ENCODE data around the gene CCBE1. TPM values are rescaled to one million over a fixed set of nuclear protein-coding genes. Genes with fewer than 3 reads are reported as not detected.

CCBE1 gene
- polyA plus RNA-seq, 1 of the 3 experiments (the other 2 are of a cell fraction), result 5.0 TPM

GRCh38 chr18:59712311-59712710 lies 15.1 kb upstream of the CCBE1 start:
- Histone ChIP-seq H3K9me3 (no peaks in the 10 kb centered on the region), H3K9me2 (no peaks in the 10 kb centered on the region), H3K79me2 (ENCODE audit: insufficient read depth) (no peaks in the 10 kb centered on the region), H3K27ac (ENCODE audit: low read depth in 2 of 2, low read length in 1 of 2) (no peak overlapping the region), H3F3A (replicated peaks; ENCODE audit: insufficient read depth) (peaks cover 21% of the 10 kb centered on the region), H2AFZ (ENCODE audit: low read depth) (no peak overlapping the region), H3K36me3 (replicated peaks in 1 of 2; ENCODE audit: control insufficient read depth in 1 of 2, insufficient read depth in 2 of 2, low read length in 1 of 2) (no peaks in the 10 kb centered on the region), H3K4me2 (no peak overlapping the region), H4K20me1 (ENCODE audit: insufficient read depth) (no peaks in the 10 kb centered on the region), H3K4me3 (ENCODE audit: low read depth in 2 of 2, low read length in 1 of 2) (no peak overlapping the region), H3K9ac (no peak overlapping the region), H3K4me1 (ENCODE audit: control insufficient read depth in 1 of 2, insufficient read depth in 2 of 2, low read depth in 1 of 2, low read length in 1 of 2) (peaks cover 5 to 21% of the 10 kb centered on the region in 2 experiments; a peak in 3 of 4 replicates), H3K27me3 (ENCODE audit: insufficient read depth) (no peaks in the 10 kb centered on the region)
- DNase-seq, result no peak
- CTCF ChIA-PET, result interaction anchor here (1.1 to 1.5 kb wide), 4 partner anchors 9 to 310 kb away, joined by 3 to 5 read pairs (median 4); no protein-coding TSS in a partner anchor
- POLR2A ChIA-PET, result no interaction called here
- TF ChIP-seq EP300 (IDR thresholded peaks at IDR 0.05; ENCODE audit: borderline replicate concordance in 1 of 2, low read depth in 1 of 2, low read length in 1 of 2), result no peak
- no peak for TF ChIP-seq FOXM1 (IDR thresholded peaks at IDR 0.05; ENCODE audit: low read depth)
- no peak for TF ChIP-seq RFX5 (IDR thresholded peaks at IDR 0.05; ENCODE audit: low read length)
- TF ChIP-seq ELF1 (IDR thresholded peaks at IDR 0.05), result no peak
- no peak for TF ChIP-seq NRF1 (IDR thresholded peaks at IDR 0.05; ENCODE audit: low read depth, low read length)
- WGBS (ENCODE audit: low lambda C conversion rate), result 83% methylated on average over 6 of the region's 6 CpGs

- no peak for TF ChIP-seq ZBTB33 (IDR thresholded peaks at IDR 0.05; ENCODE audit: borderline replicate concordance, low read depth)
- no peak for TF ChIP-seq RCOR1 (IDR thresholded peaks at IDR 0.05; ENCODE audit: low read length)
- TF ChIP-seq EZH2phosphoT487 (IDR thresholded peaks at IDR 0.05; ENCODE audit: borderline replicate concordance, low read depth), result no peak
- H3K79me2 ChIP-seq (ENCODE audit: insufficient read depth), result no peaks in the 10 kb centered on the region
- H2AFZ ChIP-seq (ENCODE audit: low read depth), result no peak overlapping the region
- no peak overlapping the region for H3K4me3 ChIP-seq (ENCODE audit: low read depth in 2 of 2, low read length in 1 of 2)
- H3K9ac ChIP-seq, result no peak overlapping the region
- no peaks in the 10 kb centered on the region for H3K9me2 ChIP-seq
- POLR2A ChIA-PET, result no interaction called here
- WGBS (ENCODE audit: low lambda C conversion rate), result 95% methylated on average over 8 of the region's 8 CpGs
- no peak overlapping the region for H3K4me2 ChIP-seq
- CTCF ChIA-PET, result interaction anchor here (0.8 kb wide), 1 partner anchor 74 kb away, joined by 3 read pairs; no protein-coding TSS in a partner anchor
- DNase-seq, result no peak
- no peaks in the 10 kb centered on the region for H3K27me3 ChIP-seq (ENCODE audit: insufficient read depth)
- no peaks in the 10 kb centered on the region for H3K9me3 ChIP-seq
- no peak overlapping the region for H3K27ac ChIP-seq (ENCODE audit: low read depth in 2 of 2, low read length in 1 of 2)
- H3K36me3 ChIP-seq (replicated peaks in 1 of 2; ENCODE audit: control insufficient read depth in 1 of 2, insufficient read depth in 2 of 2, low read length in 1 of 2), result no peaks in the 10 kb centered on the region
- H3K4me1 ChIP-seq (ENCODE audit: control insufficient read depth in 1 of 2, insufficient read depth in 2 of 2, low read depth in 1 of 2, low read length in 1 of 2), result no peaks in the 10 kb centered on the region; a peak in 1 of 4 replicates
- H3F3A ChIP-seq (replicated peaks; ENCODE audit: insufficient read depth), result no peaks in the 10 kb centered on the region
- no peaks in the 10 kb centered on the region for H4K20me1 ChIP-seq (ENCODE audit: insufficient read depth)
Measured at GRCh38 chr18:59708988-59709387, 11.8 kb upstream of the CCBE1 start.

DNA sequence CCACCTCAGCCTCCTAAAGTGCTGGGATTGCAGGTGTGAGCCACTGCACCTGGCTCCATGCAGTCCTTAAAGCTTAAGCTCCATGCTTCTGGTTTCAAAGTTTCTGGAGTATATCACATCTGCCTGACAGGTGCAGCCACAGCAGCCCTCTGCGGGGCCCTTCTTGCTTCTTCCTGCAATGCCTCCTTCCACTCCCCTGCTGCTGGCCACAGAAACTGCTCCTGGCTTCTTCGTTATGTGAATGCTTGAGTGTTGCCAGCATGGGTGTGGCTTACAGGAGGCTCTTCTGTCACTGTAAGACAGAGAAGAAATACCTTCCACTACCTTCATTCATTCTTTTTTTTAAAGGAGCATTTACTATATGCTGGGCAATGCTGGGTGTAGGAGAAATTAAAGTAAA lies 10.1 kb upstream of the CCBE1 start:
- ChIA-PET CTCF (interaction anchor here (1.2 to 2.4 kb wide), 3 partner anchors 10 to 248 kb away, joined by 3 to 8 read pairs (median 4); partner anchors contain the start of gene CCBE1), POLR2A (interaction anchor here (1.4 kb wide), 1 partner anchor 11 kb away, joined by 3 read pairs; no protein-coding TSS in a partner anchor)
- Histone ChIP-seq H3K27me3 (ENCODE audit: insufficient read depth) (no peaks in the 10 kb centered on the region), H3K36me3 (replicated peaks in 1 of 2; ENCODE audit: control insufficient read depth in 1 of 2, insufficient read depth in 2 of 2, low read length in 1 of 2) (no peaks in the 10 kb centered on the region), H3K4me2 (no peak overlapping the region), H3K27ac (ENCODE audit: low read depth in 2 of 2, low read length in 1 of 2) (no peak overlapping the region), H3F3A (replicated peaks; ENCODE audit: insufficient read depth) (peaks cover 5% of the 10 kb centered on the region), H2AFZ (ENCODE audit: low read depth) (no peak overlapping the region), H3K9me2 (no peaks in the 10 kb centered on the region), H4K20me1 (ENCODE audit: insufficient read depth) (no peaks in the 10 kb centered on the region), H3K9ac (no peak overlapping the region), H3K9me3 (no peaks in the 10 kb centered on the region), H3K4me3 (ENCODE audit: low read depth in 2 of 2, low read length in 1 of 2) (no peak overlapping the region), H3K4me1 (ENCODE audit: control insufficient read depth in 1 of 2, insufficient read depth in 2 of 2, low read depth in 1 of 2, low read length in 1 of 2) (no peaks in the 10 kb centered on the region; a peak in 1 of 4 replicates), H3K79me2 (ENCODE audit: insufficient read depth) (no peaks in the 10 kb centered on the region)
- DNase-seq, result no peak
- TF ChIP-seq RCOR1 (IDR thresholded peaks at IDR 0.05; ENCODE audit: low read length) (no peak), REST (IDR thresholded peaks at IDR 0.05; ENCODE audit: low read depth, low read length) (no peak), ZBTB33 (IDR thresholded peaks at IDR 0.05; ENCODE audit: borderline replicate concordance, low read depth) (no peak), FOSL2 (IDR thresholded peaks at IDR 0.05; ENCODE audit: borderline replicate concordance, low read depth) (no peak), RAD21 (IDR thresholded peaks at IDR 0.05; ENCODE audit: low read length) (no peak), FOXM1 (IDR thresholded peaks at IDR 0.05; ENCODE audit: low read depth) (no peak), SMC3 (IDR thresholded peaks at IDR 0.05; ENCODE audit: low read depth, low read length) (no peak), RFX5 (IDR thresholded peaks at IDR 0.05; ENCODE audit: low read length) (no peak), GATA2 (CRISPR knock-in tag; IDR thresholded peaks at IDR 0.05) (no peak), TCF12 (IDR thresholded peaks at IDR 0.05) (no peak)
- 71% methylated on average over 2 of the region's 2 CpGs for WGBS (ENCODE audit: low lambda C conversion rate)
